Measurements from ENCODE around the gene ADCY2.

Gene ADCY2

GRCh38 chr5:7445068-7445467 is 49.1 kb downstream of the ADCY2 start:
- H4K20me1 ChIP-seq (ENCODE audit: insufficient read depth, low read length): no peaks in the 10 kb centered on the region
- no peaks in the 10 kb centered on the region for H3K4me1 ChIP-seq (ENCODE audit: low read length)
- H3K9ac ChIP-seq (ENCODE audit: low read length): no peak overlapping the region
- no peaks in the 10 kb centered on the region for H3K9me3 ChIP-seq (ENCODE audit: insufficient read depth, low read length)
- H3K79me2 ChIP-seq (ENCODE audit: low read length): no peaks in the 10 kb centered on the region
- no peaks in the 10 kb centered on the region for H3K27me3 ChIP-seq (ENCODE audit: low read depth, low read length)
- TF ChIP-seq EZH2phosphoT487 (IDR thresholded peaks at IDR 0.05; ENCODE audit: low read depth): no peak
- TF ChIP-seq, protein P1, sequence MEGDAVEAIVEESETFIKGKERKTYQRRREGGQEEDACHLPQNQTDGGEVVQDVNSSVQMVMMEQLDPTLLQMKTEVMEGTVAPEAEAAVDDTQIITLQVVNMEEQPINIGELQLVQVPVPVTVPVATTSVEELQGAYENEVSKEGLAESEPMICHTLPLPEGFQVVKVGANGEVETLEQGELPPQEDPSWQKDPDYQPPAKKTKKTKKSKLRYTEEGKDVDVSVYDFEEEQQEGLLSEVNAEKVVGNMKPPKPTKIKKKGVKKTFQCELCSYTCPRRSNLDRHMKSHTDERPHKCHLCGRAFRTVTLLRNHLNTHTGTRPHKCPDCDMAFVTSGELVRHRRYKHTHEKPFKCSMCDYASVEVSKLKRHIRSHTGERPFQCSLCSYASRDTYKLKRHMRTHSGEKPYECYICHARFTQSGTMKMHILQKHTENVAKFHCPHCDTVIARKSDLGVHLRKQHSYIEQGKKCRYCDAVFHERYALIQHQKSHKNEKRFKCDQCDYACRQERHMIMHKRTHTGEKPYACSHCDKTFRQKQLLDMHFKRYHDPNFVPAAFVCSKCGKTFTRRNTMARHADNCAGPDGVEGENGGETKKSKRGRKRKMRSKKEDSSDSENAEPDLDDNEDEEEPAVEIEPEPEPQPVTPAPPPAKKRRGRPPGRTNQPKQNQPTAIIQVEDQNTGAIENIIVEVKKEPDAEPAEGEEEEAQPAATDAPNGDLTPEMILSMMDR (IDR thresholded peaks at IDR 0.05; ENCODE audit: low read depth, low read length): no peak
- no peak overlapping the region for H3K27ac ChIP-seq (ENCODE audit: low read length)
- H3K36me3 ChIP-seq (replicated peaks; ENCODE audit: low read depth, low read length): no peaks in the 10 kb centered on the region
- no peak overlapping the region for H3K4me2 ChIP-seq (ENCODE audit: low read length)
- no peak overlapping the region for H3K4me3 ChIP-seq (ENCODE audit: low read length)
- no peak overlapping the region for H2AFZ ChIP-seq (ENCODE audit: low read depth, low read length)

- Histone ChIP-seq H3K9ac (ENCODE audit: low read length) (no peak overlapping the region), H3K27ac (ENCODE audit: low read length) (no peak overlapping the region), H4K20me1 (ENCODE audit: insufficient read depth, low read length) (no peaks in the 10 kb centered on the region), H3K4me2 (ENCODE audit: low read length) (no peak overlapping the region), H2AFZ (ENCODE audit: low read depth, low read length) (no peak overlapping the region), H3K27me3 (ENCODE audit: low read depth, low read length) (no peaks in the 10 kb centered on the region), H3K79me2 (ENCODE audit: low read length) (no peaks in the 10 kb centered on the region), H3K4me1 (ENCODE audit: low read length) (no peaks in the 10 kb centered on the region), H3K4me3 (ENCODE audit: low read length) (no peak overlapping the region), H3K9me3 (ENCODE audit: insufficient read depth, low read length) (no peaks in the 10 kb centered on the region), H3K36me3 (replicated peaks; ENCODE audit: low read depth, low read length) (no peaks in the 10 kb centered on the region)
- TF ChIP-seq, protein P1 (IDR thresholded peaks at IDR 0.05; ENCODE audit: low read depth, low read length): no peak
- no peak for TF ChIP-seq EZH2phosphoT487 (IDR thresholded peaks at IDR 0.05; ENCODE audit: low read depth)
Observed at GRCh38 chr5:7445831-7446230, 49.9 kb downstream of the ADCY2 start.

DNA sequence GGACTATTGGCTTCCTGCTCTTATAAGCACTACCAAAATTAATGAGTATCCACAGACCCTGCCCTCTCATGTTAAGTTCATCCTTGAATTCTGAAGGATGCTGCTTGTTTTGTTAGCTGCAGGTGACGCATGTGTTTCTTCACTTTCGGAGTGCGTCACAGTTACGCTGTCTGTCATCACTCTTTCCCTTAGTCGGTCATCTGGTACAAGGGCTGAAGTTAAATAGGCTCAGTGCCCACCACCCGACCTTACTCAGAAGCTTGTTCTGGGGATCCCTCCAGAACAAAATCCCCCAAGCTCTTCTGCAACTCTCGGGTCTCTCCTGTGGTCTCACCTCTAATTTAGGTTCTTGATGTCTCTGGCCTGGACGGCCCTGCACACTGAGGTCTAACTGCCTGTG is 51.0 kb downstream of the ADCY2 start:
- TF ChIP-seq EZH2phosphoT487 (IDR thresholded peaks at IDR 0.05; ENCODE audit: low read depth): no peak
- TF ChIP-seq, protein P1 (IDR thresholded peaks at IDR 0.05; ENCODE audit: low read depth, low read length): no peak
- Histone ChIP-seq H3K27ac (ENCODE audit: low read length) (no peak overlapping the region), H3K36me3 (replicated peaks; ENCODE audit: low read depth, low read length) (no peaks in the 10 kb centered on the region), H3K4me3 (ENCODE audit: low read length) (no peak overlapping the region), H3K9me3 (ENCODE audit: insufficient read depth, low read length) (no peaks in the 10 kb centered on the region), H4K20me1 (ENCODE audit: insufficient read depth, low read length) (no peaks in the 10 kb centered on the region), H3K79me2 (ENCODE audit: low read length) (no peaks in the 10 kb centered on the region), H3K9ac (ENCODE audit: low read length) (no peak overlapping the region), H3K27me3 (ENCODE audit: low read depth, low read length) (no peaks in the 10 kb centered on the region), H3K4me2 (ENCODE audit: low read length) (no peak overlapping the region), H2AFZ (ENCODE audit: low read depth, low read length) (no peak overlapping the region), H3K4me1 (ENCODE audit: low read length) (no peaks in the 10 kb centered on the region)

DNA sequence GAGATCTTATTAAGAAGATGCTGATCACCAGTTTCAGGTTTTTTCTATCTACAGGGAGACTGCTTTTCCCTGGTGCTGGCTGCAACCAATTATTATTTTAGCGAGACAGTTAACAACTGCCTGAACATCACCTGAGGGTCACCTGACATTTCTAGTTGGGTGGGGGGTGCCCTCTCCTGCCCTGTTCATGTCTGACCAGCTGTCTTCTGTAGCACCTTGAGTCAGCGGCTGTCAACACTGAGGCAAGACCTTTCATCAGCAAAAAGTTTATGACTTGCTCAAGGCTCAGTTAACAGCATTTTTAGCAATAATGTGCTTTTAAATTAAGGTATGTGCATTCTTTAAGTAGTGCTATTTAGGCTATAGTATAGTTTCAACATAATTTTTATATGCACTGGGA is 58.0 kb downstream of the ADCY2 start:
- TF ChIP-seq, protein P1 (IDR thresholded peaks at IDR 0.05; ENCODE audit: low read depth, low read length): no peak
- TF ChIP-seq EZH2phosphoT487 (IDR thresholded peaks at IDR 0.05; ENCODE audit: low read depth): no peak
- no peaks in the 10 kb centered on the region for H4K20me1 ChIP-seq (ENCODE audit: insufficient read depth, low read length)
- H3K9me3 ChIP-seq (ENCODE audit: insufficient read depth, low read length): no peaks in the 10 kb centered on the region
- H3K4me1 ChIP-seq (ENCODE audit: low read length): no peaks in the 10 kb centered on the region
- no peaks in the 10 kb centered on the region for H3K36me3 ChIP-seq (replicated peaks; ENCODE audit: low read depth, low read length)
- no peak overlapping the region for H3K9ac ChIP-seq (ENCODE audit: low read length)
- no peak overlapping the region for H2AFZ ChIP-seq (ENCODE audit: low read depth, low read length)
- no peaks in the 10 kb centered on the region for H3K79me2 ChIP-seq (ENCODE audit: low read length)
- H3K4me2 ChIP-seq (ENCODE audit: low read length): no peak overlapping the region
- H3K27me3 ChIP-seq (ENCODE audit: low read depth, low read length): no peaks in the 10 kb centered on the region
- no peak overlapping the region for H3K4me3 ChIP-seq (ENCODE audit: low read length)
- H3K27ac ChIP-seq (ENCODE audit: low read length): no peak overlapping the region

Measured in OCI-LY3 (cell line).